ENCODE results near the gene TLNRD1.

DNA sequence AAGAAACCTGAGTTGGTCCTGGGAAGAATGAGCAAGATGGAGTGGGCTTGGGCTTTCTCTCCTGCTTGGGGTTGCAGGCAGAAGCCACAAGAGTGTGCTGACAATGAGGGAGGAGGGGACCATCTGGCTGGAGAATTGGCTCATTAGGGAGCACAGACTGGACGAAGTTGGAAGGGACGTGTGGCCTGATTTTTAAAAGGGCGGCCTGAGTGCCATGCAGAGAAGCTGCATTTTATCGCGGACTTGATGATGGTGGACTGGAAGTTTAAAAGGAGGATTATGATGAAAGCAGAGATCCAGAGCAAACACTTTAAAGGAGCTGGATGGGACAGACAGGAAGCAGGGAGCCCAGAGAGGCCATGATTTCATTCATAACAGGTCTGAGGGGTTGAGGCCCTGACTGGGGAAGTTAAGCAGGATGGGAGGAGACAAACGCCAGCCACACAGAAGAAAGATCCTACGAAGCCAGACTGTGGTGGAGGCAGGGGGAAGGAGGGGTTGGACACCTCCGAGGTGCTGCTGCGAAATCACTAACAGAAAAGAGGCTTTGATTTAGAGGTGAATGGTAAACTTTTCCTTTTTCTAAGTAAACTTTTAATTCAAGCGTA lies 23.6 kb downstream of the TLNRD1 start:
- TF ChIP-seq, protein P1, sequence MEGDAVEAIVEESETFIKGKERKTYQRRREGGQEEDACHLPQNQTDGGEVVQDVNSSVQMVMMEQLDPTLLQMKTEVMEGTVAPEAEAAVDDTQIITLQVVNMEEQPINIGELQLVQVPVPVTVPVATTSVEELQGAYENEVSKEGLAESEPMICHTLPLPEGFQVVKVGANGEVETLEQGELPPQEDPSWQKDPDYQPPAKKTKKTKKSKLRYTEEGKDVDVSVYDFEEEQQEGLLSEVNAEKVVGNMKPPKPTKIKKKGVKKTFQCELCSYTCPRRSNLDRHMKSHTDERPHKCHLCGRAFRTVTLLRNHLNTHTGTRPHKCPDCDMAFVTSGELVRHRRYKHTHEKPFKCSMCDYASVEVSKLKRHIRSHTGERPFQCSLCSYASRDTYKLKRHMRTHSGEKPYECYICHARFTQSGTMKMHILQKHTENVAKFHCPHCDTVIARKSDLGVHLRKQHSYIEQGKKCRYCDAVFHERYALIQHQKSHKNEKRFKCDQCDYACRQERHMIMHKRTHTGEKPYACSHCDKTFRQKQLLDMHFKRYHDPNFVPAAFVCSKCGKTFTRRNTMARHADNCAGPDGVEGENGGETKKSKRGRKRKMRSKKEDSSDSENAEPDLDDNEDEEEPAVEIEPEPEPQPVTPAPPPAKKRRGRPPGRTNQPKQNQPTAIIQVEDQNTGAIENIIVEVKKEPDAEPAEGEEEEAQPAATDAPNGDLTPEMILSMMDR (IDR thresholded peaks at IDR 0.05) = no peak
- TF ChIP-seq POLR2A (IDR thresholded peaks at IDR 0.05) = no peak
